GM18511 (cell line): Measurements from ENCODE around the gene TREM2.
"Not testable (repeated sequence)": the region's sequence is repeated elsewhere in the genome, so short reads cannot be mapped to it uniquely, and the experiment has no call there.

ENCODE experiments used
- ATAC-seq: cut with Tn5 transposase; IDR thresholded peaks from one replicate; pipeline ENCODE4 v1.9.1; 2021; ENCODE audit warnings: mild to moderate bottlenecking, moderate library complexity; ENCODE audit not compliant: unreplicated experiment

Gene TREM2

GRCh38 chr6:41156001-41156400 lies 6.9 kb downstream of the TREM2 start:
- no peak for ATAC-seq

DNA sequence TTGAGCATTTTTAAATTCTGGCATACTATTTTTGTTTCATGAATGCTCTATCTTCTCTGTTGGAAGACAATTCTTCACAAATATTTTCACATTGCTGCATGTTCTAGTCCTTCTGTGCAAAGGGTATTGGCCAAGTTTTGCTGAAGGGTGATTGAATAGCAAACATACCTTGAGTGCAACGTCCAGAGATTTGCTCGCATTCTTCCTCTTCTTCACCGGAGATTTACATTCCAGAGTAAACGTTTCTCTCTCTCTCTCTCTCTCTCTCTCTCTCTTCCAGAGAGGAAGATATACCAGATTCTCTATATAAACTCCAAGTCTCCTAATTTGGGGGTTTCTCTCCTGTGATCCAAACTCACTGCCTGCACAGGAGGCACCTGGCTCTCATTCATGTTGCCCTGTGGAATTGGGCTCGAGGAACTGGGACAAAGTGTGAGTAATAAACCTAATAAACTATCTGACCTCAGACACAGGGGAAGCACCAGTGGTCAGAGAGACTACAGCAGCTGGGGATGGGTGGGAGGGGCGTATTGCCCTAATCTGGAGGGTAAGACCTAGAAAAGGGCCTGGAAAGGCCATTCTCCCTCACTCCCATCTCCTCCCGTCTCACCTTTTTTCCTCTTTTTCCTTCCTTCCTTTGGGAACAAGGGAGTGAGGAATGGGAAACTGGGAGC lies 7.6 kb downstream of the TREM2 start:
- ATAC-seq = no peak

DNA sequence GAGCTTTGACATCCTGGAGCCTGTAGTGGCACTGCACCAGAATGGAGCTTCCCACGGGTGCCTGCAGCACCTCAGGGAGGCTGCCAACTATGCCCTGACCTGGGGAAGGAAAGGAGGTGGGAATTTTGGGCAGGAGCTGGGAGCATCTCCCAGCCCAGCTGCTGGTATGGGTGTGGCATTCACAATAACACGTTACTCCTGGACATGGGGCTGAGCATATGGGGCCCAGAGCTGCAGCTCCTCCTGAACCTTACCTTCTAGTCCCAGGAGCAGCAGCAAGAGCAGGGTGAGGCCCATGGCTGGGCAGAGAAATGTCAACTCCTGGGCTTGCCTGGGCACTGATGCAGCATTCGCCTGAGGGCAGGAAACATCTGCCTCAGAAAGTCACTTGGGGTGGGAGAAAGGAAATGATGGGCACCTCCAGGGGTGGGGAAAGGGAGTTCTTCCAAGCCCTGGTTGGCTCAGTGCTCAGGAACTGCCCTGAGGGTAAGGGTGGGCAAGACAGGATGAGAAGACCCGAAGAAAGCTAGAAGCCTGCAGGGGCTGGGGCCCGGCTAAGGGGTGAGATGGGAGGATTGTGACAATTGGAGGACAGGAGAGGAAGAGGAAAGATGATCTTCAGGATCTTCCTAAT lies 8.8 kb downstream of the TREM2 start, which contains the start of gene TREML1:
Gene TREML1, minus strand, starts transcription at position 356 of the 634 bp plus-strand sequence. Its CDS starts 59 bp downstream, at position 297.
- ATAC-seq = no peak

- no peak for ATAC-seq
These were observed 9.5 kb downstream of the TREM2 start for GRCh38 chr6:41153451-41153850.

GRCh38 chr6:41150671-41151070 lies 12.2 kb downstream of the TREM2 start:
- ATAC-seq = no peak

DNA sequence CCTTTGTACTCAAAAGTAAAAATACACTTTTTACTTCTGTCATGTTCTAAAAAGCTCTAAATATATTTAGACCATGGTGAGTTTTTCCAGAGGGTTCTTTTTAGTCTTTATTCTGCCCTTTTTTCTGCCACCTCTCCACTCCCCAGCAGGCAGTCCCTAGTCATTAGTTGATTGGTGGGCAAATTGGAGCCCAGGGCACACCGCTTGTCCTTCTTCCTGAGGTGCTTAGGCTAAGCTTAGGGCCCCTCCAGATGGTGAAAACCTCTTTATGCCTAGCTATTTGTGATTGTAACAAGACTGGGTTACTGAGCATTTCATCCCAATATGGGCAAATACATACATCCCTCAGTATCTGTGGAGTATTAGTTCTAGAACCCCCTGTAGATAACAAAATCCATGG lies 15.0 kb downstream of the TREM2 start:
- no peak for ATAC-seq

- no peak for ATAC-seq
These were observed 26.0 kb downstream of the TREM2 start for GRCh38 chr6:41136911-41137310.

DNA sequence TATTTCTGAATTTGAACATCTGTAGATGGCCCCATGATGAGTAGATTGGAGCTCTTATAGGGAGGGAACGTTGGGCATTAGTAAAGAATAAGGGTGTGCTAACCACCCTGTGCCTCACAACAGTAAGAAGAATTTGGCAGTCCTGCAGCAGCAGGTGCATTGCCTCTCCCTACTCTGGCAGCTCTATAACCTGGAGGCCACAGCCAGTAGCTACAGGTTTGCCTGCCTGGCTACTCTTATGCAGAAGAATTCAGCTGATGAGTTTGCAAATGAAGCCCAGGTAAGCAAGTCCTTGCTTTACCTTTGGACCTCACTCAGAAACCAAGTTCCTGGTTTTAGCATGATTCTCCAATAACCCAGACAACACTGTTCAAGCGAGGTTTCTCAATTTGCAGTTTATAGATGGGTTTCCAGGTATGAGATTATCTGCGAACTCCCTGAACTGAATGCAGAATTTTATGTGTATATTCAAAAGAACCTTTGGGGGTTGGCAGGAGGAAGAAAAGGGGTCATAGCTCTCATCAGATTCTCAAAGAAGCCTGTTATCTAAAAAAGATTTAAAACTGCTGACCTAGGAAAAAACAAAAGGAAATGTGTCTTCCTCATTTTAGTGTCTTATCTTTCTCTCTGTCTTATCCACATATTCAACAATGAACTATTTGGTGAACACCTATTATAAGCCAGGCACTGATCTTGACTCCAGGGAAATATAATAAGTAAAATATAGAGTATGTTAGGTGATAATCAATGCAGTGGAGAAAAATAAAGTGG lies 27.7 kb downstream of the TREM2 start:
- ATAC-seq = no peak

GRCh38 chr6:41132254-41132653 lies 30.7 kb downstream of the TREM2 start:
- no peak for ATAC-seq

DNA sequence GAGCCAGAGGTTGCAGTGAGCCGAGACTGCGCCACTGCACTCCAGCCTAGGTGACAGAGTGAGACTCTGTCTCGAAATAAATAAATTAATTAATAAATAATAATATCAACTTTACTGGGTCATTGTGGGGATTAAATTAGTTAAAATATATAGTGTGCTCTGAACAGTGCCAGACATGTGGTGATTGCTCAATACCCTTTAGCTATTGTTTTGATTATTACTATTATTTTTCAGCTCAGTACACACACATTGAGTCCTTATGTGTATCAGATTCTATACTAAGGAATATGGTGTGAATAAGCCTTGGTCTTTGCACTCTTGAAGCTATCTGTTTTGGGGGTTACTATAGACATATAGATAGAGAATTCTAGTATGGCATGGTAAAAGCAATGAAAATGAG lies 37.6 kb downstream of the TREM2 start:
- no peak for ATAC-seq

GRCh38 chr6:41122918-41123317 lies 40.0 kb downstream of the TREM2 start:
- no peak for ATAC-seq

GRCh38 chr6:41122373-41122772 lies 40.5 kb downstream of the TREM2 start:
- ATAC-seq = no peak

DNA sequence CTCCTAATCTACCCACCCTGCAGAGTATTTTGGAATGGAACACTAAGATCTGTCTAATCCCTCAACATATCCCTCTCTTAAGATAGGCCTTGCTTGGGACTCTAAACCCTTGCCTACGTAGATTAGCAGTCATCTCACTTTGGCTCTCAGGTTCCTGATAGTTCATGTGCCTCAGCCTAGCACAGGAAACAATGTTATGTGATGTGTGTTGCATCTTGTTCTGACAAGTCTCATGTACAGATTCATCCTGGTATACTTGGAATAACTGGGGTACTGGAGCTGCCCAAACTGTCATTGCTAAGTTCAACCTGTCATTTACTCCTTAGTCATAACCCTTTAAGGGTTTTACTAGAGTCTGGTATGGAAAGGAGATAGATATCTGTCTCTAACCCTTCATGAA lies 42.9 kb downstream of the TREM2 start:
- no peak for ATAC-seq

- ATAC-seq = no peak
These were observed 43.4 kb downstream of the TREM2 start for GRCh38 chr6:41119508-41119907.

GRCh38 chr6:41115027-41115426 lies 47.9 kb downstream of the TREM2 start:
- ATAC-seq = not testable (repeated sequence)

DNA sequence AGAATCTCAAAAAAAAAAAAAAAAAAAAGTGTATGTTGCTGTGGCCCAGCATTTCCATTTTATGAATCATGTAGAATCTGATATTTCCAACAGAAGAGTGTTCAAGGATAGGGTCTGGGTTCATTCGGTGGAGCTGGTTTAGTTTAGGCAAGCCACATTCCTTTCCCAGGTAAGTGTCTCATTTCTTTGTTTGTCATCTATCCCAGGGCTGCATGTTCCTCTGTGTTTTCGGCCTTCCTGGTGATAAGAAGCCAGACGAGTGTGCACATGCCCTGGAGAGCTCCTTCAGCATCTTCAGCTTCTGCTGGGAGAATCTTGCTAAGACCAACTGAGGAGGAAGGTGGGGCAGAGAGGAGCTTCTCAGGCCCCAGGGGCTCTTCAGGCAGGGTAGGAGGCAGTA lies 51.9 kb downstream of the TREM2 start:
- ATAC-seq = no peak
